Pulmonary artery endothelial cell (primary cell): Measurements from ENCODE around the gene CCDC85C. TPM values are rescaled to one million over a fixed set of nuclear protein-coding genes. Genes with fewer than 3 reads are reported as not detected.

ENCODE experiments used
- DNase-seq: peaks from one replicate; pipeline ENCODE4 v3.0.0-alpha.2; 2011; ENCODE audit warnings: low read depth, low spot score
- total RNA-seq: library from RNA; depleted of rRNA; stranded (reverse); fragments of >200 nt; gene quantifications from 2 replicates; pipeline ENCODE4 v1.2.3, GENCODE V29; 2014

The CCDC85C gene
- total RNA-seq, 1 donor from 2014 or later, result 16.5 TPM

DNA sequence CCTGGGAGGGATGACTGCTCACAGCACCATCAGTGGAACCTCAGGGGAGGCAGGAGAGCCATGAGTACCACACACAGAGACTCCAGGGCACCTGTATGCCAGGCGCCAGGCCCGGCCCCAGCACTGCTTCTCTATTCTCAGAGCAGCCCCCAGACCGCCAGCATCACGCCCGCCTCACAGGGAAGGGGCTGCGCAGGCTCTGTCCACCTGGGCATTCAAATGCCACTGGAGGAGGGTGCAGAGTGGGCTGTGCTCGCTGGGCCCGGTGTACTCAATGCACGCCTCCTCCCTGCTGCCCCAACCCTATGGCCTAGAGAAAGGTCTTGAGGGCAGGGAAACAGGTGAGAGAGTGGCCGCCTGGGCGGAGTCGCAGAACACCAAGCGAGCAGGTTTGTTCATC, 43.6 kb downstream of the CCDC85C start:
- DNase-seq, result no peak

DNA sequence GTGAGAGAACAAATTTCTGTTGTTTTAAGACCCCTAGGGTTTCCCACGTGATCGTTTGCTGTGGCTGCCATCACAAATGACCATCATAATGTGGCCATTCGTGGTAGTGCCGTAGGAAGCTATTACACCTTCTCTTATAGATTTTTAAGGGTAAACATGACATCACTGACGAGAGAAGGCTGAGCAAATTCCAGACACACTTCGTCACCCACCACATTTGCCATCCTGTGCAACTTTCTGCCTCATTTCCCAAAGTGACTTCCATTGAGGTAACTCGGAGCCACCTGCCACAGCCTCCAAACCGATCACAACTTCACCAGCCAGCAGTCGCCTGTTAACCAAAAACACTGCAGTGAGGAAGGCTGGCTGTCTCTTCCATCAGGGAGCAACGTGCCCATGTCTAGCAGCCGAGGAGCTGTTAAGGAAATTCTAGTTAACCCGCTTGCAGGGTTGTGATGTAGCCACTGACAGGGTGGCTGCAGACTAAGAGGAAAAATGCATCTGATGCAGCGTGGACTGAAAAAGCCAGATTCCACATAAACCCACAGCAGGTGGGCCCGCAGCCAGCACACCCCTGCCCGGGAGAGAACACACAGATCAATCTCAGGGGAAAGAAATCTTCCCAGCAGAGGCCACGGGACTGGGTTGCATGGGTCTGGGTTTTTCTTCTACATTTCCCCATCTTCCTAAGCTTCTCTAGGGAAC, 44.6 kb downstream of the CCDC85C start:
- DNase-seq, result no peak

DNA sequence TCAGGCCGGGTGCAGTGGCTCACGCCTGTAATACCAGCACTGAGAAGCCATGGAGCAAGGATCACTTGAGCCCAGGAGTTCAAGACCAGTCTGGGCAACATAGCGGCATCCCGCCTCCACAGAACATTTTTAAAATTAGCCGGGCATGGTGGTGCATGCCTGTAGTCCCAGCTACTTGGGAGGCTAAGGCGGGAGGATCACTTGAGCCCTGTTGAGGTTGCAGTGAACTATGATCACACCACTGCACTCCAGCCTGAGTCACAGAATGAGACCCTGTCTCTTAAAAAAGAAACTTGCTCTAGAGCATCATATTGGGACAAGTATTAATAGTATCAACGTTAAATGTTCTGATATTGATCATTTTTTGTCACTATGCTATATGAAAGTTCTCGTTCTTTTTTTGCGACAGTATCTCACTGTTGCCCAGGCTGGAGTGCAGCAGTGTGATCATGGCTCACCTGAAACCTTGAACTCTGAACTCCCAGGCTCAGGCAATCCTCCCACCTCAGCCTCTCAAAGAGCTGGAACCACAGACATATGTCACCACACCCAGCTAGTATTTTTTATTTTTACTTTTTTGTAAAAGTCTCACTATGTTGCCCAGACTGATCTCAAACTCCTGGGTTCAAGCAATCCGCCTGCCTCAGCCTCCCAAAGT, 47.7 kb downstream of the CCDC85C start:
- DNase-seq, result no peak

DNA sequence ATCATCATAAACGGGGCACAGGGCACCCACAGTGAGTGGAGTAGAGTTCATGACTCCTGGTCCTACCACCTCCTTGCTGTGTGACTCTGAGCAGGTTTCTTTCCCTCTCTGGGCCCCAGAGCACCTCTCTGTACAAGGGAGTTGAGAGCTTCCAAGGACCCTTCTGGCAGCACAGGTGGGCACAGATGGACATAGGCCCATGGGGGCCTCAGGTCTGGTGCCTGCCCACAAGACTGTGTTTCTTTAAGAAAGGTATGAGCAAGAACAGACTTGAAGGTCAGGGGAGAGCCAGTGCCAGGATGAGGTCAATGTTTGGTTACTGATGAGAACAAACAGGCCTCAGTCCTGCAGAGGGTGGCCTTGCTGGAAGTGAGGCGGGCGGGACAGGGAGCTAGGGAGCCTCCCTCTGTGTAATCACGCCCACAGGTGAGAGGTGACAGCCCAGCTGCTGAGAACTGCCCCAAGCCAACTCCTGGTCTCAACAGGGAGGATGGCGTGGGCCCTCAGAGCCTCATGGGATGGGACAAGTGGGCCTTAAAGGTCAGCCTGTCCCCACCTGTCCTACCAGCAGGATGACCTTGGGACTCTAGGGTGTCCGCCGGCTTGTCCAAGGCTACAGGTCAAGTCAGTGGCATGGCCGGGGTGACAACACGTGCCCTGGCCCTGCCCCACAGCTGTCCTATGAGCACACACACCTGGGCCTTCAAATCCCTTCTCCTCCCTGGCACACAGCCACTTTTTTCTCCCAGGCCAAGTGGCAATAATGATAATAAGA, 49.1 kb downstream of the CCDC85C start:
- no peak for DNase-seq

DNA sequence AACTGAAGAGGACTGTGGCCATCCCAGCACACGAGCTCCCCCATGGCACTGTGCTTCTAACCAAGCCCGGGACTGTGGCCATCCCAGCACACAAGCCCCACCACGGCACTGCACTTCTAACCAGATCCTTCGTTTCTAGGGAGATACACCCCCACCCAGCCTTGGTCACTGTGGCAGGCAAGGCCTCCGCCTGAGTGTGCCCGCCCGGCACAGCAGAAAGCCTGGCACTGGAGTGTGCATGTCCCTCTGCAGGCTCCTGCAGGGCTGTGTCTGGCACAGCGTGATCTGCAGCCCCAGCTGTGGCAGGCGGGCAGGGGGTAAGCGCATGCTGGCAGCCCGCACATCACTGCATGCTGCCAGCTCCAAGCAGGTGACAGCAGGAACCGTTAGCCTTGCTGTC, 49.8 kb downstream of the CCDC85C start:
- no peak for DNase-seq

DNA sequence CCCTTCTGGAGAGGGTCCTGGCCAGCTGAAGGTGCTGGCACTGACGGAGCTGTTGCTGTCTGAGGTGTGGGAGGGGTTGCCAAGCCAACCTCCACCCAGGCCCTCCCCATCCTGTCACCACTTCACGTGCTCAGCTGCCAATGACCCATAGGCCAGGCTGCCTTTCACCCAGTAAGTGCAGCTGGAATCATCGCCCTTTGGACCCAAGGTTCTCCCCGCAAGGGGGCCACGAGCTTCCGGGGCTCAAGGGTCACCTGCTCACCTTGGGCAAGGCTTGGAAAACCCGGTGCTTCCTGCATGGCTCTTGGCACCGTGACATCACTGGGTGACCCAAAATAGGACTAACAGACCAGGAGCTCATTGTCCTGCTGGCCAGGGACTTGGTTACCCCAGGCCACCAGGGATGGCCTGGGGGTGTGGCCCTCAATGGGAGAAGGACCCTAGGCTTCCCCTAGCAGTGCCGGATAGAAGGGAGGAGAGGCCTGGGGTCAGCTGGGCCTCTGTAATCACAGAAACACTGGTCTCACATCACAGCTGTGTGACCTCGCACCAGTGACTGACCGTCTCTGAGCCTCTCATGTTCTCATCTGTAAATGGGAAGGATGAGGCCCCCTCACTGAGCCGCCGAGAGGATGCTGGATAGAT, 51.3 kb downstream of the CCDC85C start:
- no peak for DNase-seq

DNA sequence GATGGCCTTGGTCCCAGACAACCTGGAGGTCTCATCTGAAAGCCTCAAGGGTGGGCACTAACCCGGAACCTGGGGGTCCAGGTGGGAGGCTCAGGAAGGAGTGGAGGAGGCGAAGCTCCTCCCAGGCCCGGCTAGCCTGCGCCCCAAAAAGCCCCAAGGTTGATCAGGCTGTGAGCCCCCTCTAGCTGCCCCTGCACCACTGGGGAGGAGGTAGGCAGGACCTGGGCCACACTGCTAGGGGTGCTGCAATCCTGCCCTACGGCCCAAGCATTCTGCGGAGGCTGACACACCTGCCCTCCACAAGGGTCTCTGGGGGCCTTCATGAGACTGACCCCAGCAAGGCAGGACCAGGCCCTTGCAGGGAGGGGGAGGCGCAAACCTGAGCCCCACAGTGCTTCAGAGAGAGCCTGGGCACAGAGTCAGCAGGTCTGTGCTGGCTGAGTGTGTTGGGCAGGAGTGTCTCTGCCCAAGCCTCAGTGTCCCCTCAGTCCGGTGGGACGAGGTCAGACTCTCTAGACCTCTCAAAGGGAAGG, 51.9 kb downstream of the CCDC85C start:
- no peak for DNase-seq

DNA sequence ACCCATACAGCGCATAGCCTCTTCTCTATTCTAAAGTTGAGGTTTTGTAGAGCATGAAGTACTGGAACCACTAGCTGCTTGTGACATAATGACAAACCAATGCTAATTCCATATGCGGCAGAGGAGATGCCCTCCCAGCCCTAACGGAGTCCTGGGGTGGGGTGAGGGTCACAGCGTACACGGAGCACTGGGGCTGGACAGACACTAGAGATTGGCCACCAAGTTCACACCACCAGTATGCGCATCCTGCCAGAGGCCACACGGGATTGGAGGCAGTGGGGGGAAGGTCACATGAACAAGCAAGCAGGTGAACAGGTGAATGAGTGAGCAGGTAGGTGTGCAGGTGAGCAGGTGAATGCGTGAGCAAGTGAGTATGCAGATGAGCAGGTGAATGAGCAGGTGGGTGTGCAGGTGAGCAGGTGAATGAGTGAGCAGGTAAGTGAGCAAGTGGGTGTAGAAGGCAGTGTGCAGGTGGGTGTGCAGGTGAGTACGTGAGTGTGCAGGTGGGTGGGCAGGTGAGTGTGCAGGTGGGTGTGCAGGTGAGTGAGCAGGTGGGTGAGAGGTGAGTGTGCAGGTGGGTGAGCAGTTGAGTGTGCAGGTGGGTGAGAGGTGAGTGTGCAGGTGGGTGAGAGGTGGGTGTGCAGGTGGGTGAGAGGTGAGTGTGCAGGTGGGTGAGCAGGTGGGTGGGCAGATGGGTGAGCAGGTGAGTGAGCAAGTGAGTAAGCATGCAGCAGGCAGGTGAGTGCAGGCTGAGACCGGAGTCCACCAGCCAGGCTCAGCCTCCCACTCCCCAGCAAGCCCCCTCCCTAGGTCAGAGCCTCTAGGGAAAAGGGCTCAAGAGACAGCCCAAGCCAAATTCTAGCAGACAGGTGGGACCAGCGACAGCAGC, 52.7 kb downstream of the CCDC85C start:
- no peak for DNase-seq

DNA sequence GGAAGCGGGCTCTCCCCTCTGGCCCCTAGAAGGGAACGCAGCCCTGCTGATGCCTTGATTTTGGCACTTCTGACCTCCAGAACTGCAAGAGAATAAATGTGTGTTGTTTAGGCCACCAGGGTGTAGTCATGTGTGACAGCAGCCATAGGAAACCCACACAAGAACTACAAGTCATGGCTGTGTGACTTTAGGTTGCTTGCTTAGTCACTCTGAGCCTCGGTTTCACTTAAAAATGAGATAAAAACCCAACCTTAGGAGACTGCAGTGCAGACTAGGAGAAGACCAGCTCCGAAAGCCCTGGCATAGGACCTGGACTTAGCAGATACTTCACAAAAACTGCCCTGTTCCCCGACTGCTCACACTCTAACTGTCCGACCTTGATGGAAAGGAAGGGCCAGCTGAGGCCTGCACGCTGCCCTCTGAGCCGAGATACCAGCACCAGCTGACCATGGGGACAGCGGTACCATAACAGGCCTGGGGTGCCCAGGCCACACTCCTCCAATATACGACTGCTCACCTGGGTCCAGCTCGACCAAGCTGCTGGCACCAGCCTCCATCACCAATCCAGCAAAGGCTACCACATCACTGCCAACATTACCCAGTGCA, 53.5 kb downstream of the CCDC85C start:
- DNase-seq, result no peak

DNA sequence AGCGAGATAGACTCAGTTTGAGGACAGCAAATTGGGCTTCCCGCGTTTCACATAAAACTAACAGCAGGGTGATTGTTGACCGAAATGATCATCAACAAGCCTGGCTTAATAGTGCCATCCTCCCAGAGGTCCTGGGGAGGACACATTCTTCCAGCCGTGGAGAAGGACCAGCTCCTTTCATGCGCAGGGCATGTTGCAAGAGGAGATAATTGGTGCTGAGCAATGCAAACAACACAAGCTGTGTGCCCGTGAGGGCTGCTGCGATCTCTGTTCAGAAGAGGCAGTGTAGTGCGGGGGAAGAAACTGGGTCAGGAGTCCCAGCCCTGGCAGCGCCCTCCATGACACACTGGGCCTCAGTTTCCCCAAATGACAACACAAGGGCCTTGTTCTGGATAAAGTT, 54.3 kb downstream of the CCDC85C start:
- no peak for DNase-seq

DNA sequence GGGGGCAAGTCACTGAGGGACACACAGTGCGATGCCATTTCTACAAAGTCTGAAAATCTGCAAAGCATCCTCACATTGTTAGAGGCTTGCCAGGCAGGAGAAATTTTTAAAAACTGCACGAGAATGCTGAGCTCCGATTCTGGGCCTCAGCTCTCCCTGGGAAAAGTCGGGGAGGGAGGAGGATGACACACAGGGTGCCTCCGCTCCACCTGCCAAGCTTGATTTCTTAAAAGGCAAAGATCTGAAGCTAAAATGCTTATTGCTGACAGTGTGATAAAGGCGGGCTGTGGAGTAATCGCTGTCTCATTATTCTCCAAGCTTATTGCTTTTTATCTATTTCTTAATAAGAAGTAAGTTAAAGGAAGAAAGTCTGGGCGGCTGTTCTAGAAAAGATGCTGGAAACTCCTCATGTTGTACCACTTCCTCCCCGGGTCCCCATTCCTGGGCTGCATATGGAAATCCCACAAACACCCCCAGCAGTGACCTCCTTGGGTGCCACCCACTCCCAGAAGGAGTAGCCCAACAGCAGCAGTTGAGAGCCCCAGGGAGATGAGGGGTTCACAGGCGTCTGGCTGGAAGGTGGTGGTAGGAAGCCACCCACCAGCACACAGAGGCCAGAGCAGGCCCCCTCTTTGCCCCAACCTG, 55.0 kb downstream of the CCDC85C start:
- no peak for DNase-seq

DNA sequence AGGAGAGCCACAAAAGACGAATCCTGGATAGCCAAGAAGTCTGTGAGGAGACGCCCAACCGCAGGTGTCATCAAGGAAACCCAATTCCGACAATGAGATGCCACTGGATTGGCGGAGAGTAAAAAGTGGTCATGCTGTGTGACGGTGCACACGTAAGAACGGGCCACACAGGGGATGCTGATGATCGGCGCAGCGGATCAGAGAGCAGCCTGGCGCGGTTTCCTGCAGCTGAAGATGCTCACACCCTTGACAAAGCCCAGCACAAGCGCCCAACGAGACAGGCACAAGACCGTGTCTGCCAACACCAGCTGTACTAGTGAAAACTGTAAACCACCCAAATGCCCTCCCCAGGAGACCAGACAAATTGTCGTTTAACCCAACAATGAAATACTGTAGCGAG, 55.8 kb downstream of the CCDC85C start:
- DNase-seq, result no peak

DNA sequence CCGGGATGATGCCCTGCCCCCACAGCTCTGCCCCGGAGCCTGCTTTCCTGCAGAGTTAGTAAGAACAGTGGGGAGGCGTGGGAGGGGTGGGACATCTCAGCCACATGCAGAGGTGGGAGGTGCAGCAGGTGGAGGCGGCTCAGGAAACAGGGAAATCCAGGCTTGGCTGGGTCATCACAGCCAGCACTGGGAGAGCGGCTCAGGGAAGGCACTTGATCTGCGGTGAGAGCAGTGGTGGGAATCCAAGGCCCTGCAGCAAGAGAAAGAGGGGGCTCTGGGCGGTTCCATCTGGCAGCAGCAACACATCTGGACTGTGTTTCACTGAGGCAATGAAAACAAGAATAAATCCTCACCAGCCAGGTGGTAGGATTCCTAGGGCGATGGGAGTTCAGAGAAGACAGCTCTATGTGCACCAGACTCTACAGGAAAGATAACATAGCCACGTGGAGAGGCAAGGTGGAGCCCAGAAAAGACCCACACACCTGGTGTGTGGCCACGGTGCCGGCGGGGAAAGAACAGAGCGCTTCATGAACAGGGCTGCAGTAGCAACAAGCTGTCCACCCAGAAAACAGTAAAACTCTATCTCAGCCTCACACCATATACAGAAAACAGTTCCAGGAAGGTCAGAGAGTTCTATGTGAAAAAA, 57.6 kb downstream of the CCDC85C start:
- no peak for DNase-seq

DNA sequence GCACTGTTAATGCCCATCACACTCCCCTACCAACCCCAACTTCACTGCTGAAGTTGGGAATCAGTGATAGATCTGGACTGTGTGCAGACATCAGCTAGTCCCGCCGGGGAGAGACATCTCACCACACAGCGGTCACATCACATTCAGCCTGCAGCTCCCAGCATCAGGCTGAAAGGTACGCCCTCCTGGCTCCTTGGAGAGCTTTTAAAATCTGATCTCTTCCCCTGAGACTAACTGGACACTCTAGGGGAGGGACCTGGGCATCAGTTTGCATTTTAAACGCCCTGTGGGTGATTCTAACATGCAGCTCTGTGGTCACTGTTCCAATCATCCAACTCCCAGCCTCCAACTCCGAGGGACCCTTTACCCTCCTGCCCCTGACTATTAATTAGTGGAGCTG, 58.4 kb downstream of the CCDC85C start:
- no peak for DNase-seq

DNA sequence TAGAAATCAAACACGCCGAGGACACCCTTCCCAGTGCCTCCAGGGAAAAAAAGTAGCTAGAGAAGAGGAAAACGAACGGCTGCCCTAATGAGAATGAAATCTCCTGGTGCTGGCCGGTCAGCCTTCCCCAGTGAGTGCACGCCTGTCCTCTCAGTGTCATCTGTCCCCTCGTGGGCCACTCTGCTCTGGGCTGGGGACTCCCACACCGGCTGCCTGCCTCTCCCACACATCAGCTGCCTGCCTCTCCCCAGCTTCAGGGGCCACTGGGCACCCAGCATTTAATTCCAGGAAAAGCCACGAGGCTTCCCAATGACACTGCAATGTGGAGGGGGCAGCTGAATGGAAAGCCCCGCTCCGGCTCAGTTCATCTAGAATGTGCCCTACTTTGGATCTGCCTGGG, 59.0 kb downstream of the CCDC85C start:
- no peak for DNase-seq

DNA sequence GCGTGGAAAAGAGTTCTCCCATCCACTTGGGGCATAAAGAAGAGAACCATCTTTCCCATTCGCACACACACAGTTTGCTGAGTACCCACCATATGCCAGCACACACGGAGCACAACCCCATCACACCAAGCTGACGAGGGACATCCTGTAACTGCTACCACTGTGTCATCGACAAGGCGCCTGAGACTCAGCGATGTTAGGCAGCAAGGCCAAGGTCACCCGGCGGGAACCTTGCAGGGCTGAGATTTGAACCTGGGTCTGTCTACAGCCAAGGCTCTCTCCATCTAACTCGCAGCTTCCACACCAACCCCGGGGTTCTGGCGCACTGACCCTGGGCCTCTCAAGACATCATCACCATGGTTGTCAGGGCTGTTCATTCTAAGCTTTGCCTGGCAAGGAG, 60.0 kb downstream of the CCDC85C start:
- no peak for DNase-seq

DNA sequence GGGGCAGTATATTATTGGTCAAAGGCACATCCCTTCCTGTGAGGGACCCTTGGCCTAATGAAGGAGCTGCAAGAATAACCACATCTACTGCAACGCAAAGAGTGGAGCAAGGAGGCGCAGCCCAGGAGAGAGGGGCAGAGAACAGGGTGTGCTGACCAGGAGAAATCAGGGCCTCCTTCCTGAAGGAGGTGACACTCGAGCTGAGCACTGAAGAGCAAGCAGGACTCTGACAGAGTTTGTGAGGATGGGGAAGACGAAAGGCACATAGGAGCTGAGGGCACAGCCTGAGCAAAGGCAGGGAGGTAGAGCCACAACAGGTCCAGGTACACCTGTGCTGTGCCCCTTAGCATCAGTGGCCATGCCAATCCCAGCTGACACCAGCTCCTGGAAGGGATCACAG, 60.6 kb downstream of the CCDC85C start:
- DNase-seq, result no peak

DNA sequence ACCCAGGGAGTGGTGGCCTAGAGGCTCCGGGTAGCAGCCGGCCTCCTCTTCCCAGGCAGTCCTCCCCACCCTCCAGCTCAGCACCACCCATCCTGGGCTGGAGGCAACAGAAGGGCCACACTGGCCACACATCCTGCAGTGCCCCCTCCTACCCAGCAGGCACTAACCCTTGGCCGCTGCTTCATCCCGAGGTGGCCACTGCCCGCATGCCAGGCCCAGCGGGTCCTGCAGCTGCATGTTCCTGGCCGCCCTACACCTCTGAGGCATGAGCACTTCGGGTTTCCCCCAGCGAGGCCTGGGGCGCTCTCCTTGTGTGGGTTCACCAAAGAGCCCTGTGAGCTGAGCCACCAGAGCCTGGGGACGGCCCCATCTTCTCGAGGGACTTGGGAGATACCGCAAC, 61.4 kb downstream of the CCDC85C start:
- DNase-seq, result no peak

DNA sequence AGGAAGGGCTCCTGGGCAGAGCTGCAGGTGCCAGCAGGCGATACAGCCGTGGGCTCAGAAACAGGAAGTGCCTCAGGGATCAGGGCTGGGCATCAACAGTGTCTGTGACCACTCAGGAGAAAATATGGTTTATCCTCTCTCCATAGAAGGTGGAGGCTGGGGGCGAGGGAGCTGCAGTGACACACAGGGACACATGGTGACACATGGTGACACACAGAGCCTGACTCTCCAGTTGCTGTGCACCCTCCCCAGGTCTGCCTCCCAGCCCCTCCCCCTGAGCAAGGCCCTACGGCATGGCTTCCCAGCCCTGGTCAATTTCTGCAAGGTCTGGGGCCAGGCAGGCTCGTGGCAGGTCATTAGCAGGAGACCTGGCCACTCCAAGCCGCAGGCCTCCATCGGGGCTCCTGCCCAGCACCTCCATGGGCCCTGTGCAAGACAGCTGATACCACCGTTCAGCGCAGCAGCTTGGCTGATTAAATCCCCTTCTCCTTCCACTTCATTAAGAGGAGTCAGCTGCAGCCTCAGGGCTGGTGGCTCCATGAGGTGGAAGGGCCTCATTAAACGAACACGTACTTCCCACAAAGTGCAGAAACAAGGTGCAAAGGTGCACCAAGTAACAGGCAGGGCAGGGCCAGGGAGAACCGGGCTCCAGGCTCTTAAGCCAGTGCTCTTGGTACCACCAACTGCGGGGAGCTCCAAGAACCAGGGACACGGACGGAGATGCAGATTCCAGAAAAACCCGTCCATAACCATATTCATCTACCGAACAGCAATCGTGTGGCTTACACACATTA, 62.1 kb downstream of the CCDC85C start:
- no peak for DNase-seq
